HG03025 (cell line): Measurements from ENCODE around the gene PRDX5.

Source experiments
- ATAC-seq: cut with Tn5 transposase; IDR thresholded peaks from one replicate; pipeline ENCODE4 v1.9.1; 2021; ENCODE audit warnings: mild to moderate bottlenecking, moderate library complexity; ENCODE audit not compliant: unreplicated experiment, low FRiP score

PRDX5 gene

GRCh38 chr11:64358907-64359711 lies 41.2 kb downstream of the PRDX5 start, which contains the start of gene RPS6KA4:
RPS6KA4 (plus strand) TSS chr11:64359162; CDS start chr11:64359236, 74 bp downstream.
- no peak for ATAC-seq

- ATAC-seq, result no peak
Observed at GRCh38 chr11:64359712-64360445, 42.0 kb downstream of the PRDX5 start.

GRCh38 chr11:64360448-64360921 lies 42.6 kb downstream of the PRDX5 start:
- ATAC-seq, result no peak

- no peak for ATAC-seq
Observed at GRCh38 chr11:64361659-64362058, 43.7 kb downstream of the PRDX5 start.

- no peak for ATAC-seq
Observed at GRCh38 chr11:64362339-64362738, 44.4 kb downstream of the PRDX5 start.

GRCh38 chr11:64364435-64364834 lies 46.5 kb downstream of the PRDX5 start:
- ATAC-seq, result no peak

GRCh38 chr11:64364911-64365310 lies 47.0 kb downstream of the PRDX5 start:
- ATAC-seq, result no peak

GRCh38 chr11:64366751-64367150 lies 48.8 kb downstream of the PRDX5 start:
- no peak for ATAC-seq

- ATAC-seq, result no peak
Observed at GRCh38 chr11:64367931-64368672, 50.2 kb downstream of the PRDX5 start.

- ATAC-seq, result no peak
Observed at GRCh38 chr11:64368673-64369074, 50.8 kb downstream of the PRDX5 start.

- ATAC-seq, result no peak
Observed at GRCh38 chr11:64369440-64370421, 51.8 kb downstream of the PRDX5 start.

GRCh38 chr11:64371201-64371600 lies 53.3 kb downstream of the PRDX5 start:
- ATAC-seq, result no peak
